ENCODE data around the gene ST3GAL3. TPM values are rescaled to one million over a fixed set of nuclear protein-coding genes. Genes with fewer than 3 reads are reported as not detected.

Gene ST3GAL3
- total RNA-seq, 2 donors from 2014 or later, result 15.5 to 20.6 TPM

DNA sequence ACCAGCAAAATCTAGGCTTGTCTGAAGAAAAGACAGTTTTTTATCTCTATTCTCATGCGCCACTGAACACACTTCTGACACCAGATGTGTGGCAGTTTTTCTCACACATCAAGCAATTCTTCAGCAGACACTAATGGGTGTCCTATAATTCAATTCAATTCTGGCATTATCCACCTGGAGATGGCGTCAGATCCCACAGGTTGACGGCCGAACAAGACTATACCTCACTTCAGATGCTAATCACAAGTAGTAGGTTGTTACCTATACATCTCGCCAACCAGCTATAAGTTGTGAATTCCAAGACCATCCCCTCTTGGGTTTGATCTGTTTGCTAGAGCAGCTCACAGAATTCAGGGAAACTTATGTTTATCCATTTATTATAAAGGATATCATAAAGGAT is 136.3 kb downstream of the ST3GAL3 start:
- TF ChIP-seq, protein P1, sequence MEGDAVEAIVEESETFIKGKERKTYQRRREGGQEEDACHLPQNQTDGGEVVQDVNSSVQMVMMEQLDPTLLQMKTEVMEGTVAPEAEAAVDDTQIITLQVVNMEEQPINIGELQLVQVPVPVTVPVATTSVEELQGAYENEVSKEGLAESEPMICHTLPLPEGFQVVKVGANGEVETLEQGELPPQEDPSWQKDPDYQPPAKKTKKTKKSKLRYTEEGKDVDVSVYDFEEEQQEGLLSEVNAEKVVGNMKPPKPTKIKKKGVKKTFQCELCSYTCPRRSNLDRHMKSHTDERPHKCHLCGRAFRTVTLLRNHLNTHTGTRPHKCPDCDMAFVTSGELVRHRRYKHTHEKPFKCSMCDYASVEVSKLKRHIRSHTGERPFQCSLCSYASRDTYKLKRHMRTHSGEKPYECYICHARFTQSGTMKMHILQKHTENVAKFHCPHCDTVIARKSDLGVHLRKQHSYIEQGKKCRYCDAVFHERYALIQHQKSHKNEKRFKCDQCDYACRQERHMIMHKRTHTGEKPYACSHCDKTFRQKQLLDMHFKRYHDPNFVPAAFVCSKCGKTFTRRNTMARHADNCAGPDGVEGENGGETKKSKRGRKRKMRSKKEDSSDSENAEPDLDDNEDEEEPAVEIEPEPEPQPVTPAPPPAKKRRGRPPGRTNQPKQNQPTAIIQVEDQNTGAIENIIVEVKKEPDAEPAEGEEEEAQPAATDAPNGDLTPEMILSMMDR (IDR thresholded peaks at IDR 0.05), result no peak
- Histone ChIP-seq H3K27me3 (no peaks in the 10 kb centered on the region), H3K9me3 (no peaks in the 10 kb centered on the region), H3K4me3 (no peak overlapping the region), H3K4me1 (no peaks in the 10 kb centered on the region), H3K36me3 (peaks cover 4% of the 10 kb centered on the region), H3K27ac (no peak overlapping the region)
- DNase-seq (ENCODE audit: low spot score), result no peak

DNA sequence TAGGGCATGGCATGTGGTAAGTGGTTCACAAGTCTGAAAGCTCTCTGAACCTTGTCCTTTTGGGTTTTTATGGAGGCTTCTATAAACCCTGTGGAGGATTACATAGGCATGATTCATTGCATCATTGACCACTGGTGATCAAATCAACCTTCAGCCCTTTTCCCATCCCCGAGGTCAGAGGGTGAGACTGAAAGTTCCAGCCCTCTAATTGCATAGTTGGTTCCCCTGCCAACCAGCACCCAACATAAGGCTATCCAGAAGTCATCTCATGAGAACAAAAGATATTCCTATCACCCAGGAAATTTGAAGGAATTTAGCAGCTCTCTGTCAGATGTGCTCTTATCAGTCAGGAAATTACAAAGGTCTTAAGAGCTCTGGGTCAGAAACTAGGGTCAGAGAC is 136.8 kb downstream of the ST3GAL3 start:
- DNase-seq (ENCODE audit: low spot score), result no peak
- Histone ChIP-seq H3K27me3 (no peaks in the 10 kb centered on the region), H3K4me3 (no peak overlapping the region), H3K9me3 (no peaks in the 10 kb centered on the region), H3K36me3 (no peaks in the 10 kb centered on the region), H3K4me1 (no peaks in the 10 kb centered on the region), H3K27ac (no peak overlapping the region)
- TF ChIP-seq, protein P1 (IDR thresholded peaks at IDR 0.05), result no peak

DNA sequence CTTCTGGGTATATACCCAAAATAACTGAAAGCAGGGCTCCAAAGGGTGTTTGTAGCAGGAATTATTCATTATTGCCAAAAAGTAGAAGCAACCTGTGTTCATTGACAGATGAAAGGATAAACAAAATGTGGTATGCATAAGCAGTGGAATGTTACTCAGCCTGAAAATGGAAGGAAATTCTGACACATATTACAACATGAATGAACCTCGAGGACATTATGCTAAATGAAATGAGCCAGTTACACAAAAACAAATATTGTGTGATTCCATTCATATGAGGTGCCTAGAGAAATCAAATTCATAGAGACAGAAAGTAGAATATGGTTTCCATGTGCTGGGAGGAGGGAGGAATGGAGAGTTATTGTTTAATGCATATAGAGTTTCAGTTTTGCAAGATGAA is 140.0 kb downstream of the ST3GAL3 start:
- H3K4me3 ChIP-seq, result no peak overlapping the region
- H3K4me1 ChIP-seq, result no peaks in the 10 kb centered on the region
- TF ChIP-seq, protein P1 (IDR thresholded peaks at IDR 0.05), result no peak
- no peaks in the 10 kb centered on the region for H3K36me3 ChIP-seq
- no peak overlapping the region for H3K27ac ChIP-seq
- no peaks in the 10 kb centered on the region for H3K27me3 ChIP-seq
- no peak for DNase-seq (ENCODE audit: low spot score)
- no peaks in the 10 kb centered on the region for H3K9me3 ChIP-seq

DNA sequence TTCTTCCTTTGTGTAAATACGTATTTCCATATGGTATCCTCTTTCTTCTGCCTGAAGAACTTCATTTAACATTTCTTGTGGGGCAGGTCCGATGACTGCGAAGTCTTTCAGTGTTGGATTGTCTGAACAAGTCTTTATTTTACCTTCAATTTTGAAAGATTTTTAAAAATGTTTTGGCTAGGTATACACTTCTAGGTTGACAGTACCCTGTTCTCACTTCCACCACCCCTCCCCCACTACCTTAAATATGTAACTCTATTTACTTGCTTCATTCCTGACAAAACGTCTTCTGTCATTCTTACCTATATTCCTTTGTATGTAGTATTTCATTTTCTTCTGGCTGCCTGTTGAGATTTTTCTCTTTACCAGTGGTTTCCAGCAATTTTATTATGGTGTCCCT is 140.5 kb downstream of the ST3GAL3 start:
- Histone ChIP-seq H3K9me3 (no peaks in the 10 kb centered on the region), H3K4me3 (no peak overlapping the region), H3K36me3 (no peaks in the 10 kb centered on the region), H3K27ac (no peak overlapping the region), H3K27me3 (no peaks in the 10 kb centered on the region), H3K4me1 (peaks cover 0 to 1% of the 10 kb centered on the region in 2 donors)
- no peak for DNase-seq (ENCODE audit: low spot score)
- TF ChIP-seq, protein P1 (IDR thresholded peaks at IDR 0.05), result no peak

DNA sequence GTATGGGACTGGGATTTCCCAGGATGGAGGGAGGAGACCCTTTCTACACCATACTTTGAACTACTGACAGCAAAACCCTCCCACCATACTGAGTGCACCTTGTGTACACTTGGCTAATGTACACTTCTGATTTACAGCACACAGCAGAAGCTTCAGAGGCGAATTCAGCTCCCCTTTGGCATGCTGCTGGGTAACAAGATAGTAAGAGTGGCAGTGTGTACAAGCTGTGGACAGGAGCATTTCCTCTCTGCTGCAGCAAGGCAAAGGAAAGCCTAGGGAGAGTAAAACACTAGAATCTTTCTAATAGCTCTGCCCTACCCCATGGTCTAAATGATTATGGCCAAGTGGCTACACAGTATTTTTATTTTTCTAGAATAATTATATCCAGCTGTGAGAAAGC is 142.3 kb downstream of the ST3GAL3 start:
- Histone ChIP-seq H3K36me3 (no peaks in the 10 kb centered on the region), H3K4me3 (no peak overlapping the region), H3K4me1 (peaks cover 0 to 10% of the 10 kb centered on the region in 2 donors), H3K27ac (no peak overlapping the region), H3K27me3 (no peaks in the 10 kb centered on the region), H3K9me3 (no peaks in the 10 kb centered on the region)
- DNase-seq (ENCODE audit: low spot score), result no peak
- TF ChIP-seq, protein P1 (IDR thresholded peaks at IDR 0.05), result no peak

DNA sequence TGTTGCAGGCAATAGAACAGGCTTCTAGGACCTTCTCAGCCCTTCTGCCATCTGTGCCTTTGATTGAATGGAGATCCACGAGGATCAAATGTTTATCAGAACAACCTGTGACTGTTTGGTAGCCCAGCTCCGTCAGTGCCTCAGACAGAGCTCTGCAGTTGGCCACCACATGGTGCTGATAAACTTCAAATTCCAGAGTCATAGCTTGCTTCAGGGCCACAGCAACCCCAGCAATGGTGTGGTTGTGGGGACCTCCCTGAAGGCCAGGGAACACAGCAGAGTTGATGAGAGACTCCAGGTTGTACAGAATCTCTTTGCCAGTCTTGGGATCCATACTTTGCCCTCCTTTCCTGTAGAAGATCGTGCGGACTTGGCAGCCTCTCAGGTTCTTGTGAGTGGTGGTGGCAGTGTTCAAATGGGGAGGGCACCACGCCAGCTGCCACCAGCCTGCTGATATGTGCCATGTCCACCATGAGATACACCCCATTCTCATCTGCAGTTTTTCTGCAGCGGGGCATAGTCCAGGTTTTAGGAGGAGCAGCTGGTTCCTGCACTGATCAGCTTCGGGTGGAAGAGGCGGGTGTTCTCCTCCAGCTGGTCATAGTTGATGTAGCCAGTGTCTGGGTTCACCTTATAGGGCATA is 143.4 kb downstream of the ST3GAL3 start:
- no peak for DNase-seq (ENCODE audit: low spot score)
- no peak overlapping the region for H3K4me3 ChIP-seq
- H3K36me3 ChIP-seq, result no peaks in the 10 kb centered on the region
- no peaks in the 10 kb centered on the region for H3K27me3 ChIP-seq
- TF ChIP-seq, protein P1 (IDR thresholded peaks at IDR 0.05), result no peak
- H3K9me3 ChIP-seq, result no peaks in the 10 kb centered on the region
- H3K27ac ChIP-seq, result no peak overlapping the region
- peaks cover 0 to 10% of the 10 kb centered on the region in 2 donors for H3K4me1 ChIP-seq

Measured in right atrium auricular region (tissue), 2 donors.